ENCODE measurements around the gene IDNK.

Gene IDNK

GRCh38 chr9:83633676-83634075, 10.7 kb downstream of the IDNK start:
- no peak for DNase-seq (ENCODE audit: low spot score)

- no peak for DNase-seq (ENCODE audit: low spot score)
Measured at GRCh38 chr9:83636813-83637212, 13.9 kb downstream of the IDNK start.

- DNase-seq (ENCODE audit: low spot score): no peak
Measured at GRCh38 chr9:83637389-83637788, 14.4 kb downstream of the IDNK start.

- DNase-seq (ENCODE audit: low spot score): no peak
Measured at GRCh38 chr9:83639266-83639665, 16.3 kb downstream of the IDNK start.

GRCh38 chr9:83642793-83643192, 19.9 kb downstream of the IDNK start:
- DNase-seq (ENCODE audit: low spot score): no peak

- no peak for DNase-seq (ENCODE audit: low spot score)
Measured at GRCh38 chr9:83646500-83647239, 23.7 kb downstream of the IDNK start.

- DNase-seq (ENCODE audit: low spot score): peak; percentile 78
Measured at GRCh38 chr9:83649080-83649479, 26.1 kb downstream of the IDNK start.

- DNase-seq (ENCODE audit: low spot score): no peak
Measured at GRCh38 chr9:83649515-83649914, 26.6 kb downstream of the IDNK start.

- no peak for DNase-seq (ENCODE audit: low spot score)
Measured at GRCh38 chr9:83651558-83651957, 28.6 kb downstream of the IDNK start.

GRCh38 chr9:83652433-83652832, 29.5 kb downstream of the IDNK start:
- no peak for DNase-seq (ENCODE audit: low spot score)

- no peak for DNase-seq (ENCODE audit: low spot score)
Measured at GRCh38 chr9:83655433-83655832, 32.5 kb downstream of the IDNK start.

- DNase-seq (ENCODE audit: low spot score): no peak
Measured at GRCh38 chr9:83656032-83656680, 33.2 kb downstream of the IDNK start.

- DNase-seq (ENCODE audit: low spot score): no peak
Measured at GRCh38 chr9:83656952-83657351, 34.0 kb downstream of the IDNK start.

- no peak for DNase-seq (ENCODE audit: low spot score)
Measured at GRCh38 chr9:83662933-83663332, 40.0 kb downstream of the IDNK start.

- no peak for DNase-seq (ENCODE audit: low spot score)
Measured at GRCh38 chr9:83665580-83666200, 42.7 kb downstream of the IDNK start.

- no peak for DNase-seq (ENCODE audit: low spot score)
Measured at GRCh38 chr9:83669067-83669466, 46.1 kb downstream of the IDNK start.

- no peak for DNase-seq (ENCODE audit: low spot score)
Measured at GRCh38 chr9:83670381-83670780, 47.4 kb downstream of the IDNK start.

- DNase-seq (ENCODE audit: low spot score): no peak
Measured at GRCh38 chr9:83671451-83671850, 48.5 kb downstream of the IDNK start.

- DNase-seq (ENCODE audit: low spot score): no peak
Measured at GRCh38 chr9:83675466-83675865, 52.5 kb downstream of the IDNK start.

- no peak for DNase-seq (ENCODE audit: low spot score)
Measured at GRCh38 chr9:83677596-83677995, 54.7 kb downstream of the IDNK start.

GRCh38 chr9:83680233-83680632, 57.3 kb downstream of the IDNK start:
- no peak for DNase-seq (ENCODE audit: low spot score)

GRCh38 chr9:83681490-83681889, 58.5 kb downstream of the IDNK start:
- no peak for DNase-seq (ENCODE audit: low spot score)

GRCh38 chr9:83688921-83689320, 66.0 kb downstream of the IDNK start:
- DNase-seq (ENCODE audit: low spot score): no peak
